ENCODE results near the gene SLC27A2.
A peak's percentile ranks its signal among the peaks of the same experiment; 100 is the strongest.
"Not testable (repeated sequence)": the region's sequence is repeated elsewhere in the genome, so short reads cannot be mapped to it uniquely, and the experiment has no call there.

Gene SLC27A2

DNA sequence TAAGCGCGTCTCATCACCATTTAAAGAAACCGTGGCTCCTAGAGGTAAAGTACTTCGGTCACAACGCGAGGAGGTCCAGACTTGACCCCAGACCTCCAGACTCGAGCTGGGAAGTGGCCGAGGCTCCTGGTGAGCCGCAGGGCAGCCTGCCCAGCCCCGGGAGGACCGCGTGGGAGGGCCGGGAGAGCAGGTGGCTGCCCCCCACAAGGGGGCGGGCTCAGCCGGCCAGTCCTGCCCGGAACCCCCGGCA, at the start of gene SLC27A2:
SLC27A2 (plus strand) TSS at position 228 of the 250 bp plus-strand sequence. CDS start 232 bp downstream, outside the sequence.
- no peak for DNase-seq (ENCODE audit: low read depth)
- peak within 1 kb of the TSS; percentile 42 for H3K4me3 ChIP-seq (ENCODE audit: low read depth, low read length)

DNA sequence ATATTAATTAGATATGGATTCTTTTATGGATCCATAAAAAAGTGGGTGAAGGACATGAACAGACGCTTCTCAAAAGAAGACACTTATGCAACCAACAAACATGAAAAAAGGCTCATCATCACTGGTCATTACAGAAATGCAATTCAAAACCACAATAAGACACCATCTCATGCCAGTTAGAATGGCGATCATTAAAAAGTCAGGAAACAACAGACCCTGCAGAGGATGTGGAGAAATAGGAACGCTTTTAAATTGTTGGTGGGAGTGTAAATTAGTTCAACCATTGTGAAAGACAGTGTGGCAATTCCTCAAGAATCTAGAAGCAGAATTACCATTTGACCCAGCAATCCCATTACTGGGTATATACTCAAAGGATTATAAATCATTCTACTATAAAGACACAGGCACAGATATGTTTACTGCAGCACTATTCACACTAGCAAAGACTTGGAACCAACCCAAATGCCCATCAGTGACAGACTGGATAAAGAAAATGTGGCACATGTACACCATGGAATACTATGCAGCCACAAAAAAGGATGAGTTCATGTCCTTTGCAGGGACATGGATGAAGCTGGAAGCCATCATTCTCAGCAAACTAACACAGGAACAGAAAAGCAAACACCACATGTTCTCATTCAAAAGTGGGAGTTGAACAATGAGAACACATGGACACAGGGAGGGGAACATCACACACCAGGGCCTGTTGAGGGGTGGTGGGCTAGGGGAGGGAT, 49.6 kb upstream of the SLC27A2 start:
- DNase-seq (ENCODE audit: low read depth); H3K4me3 ChIP-seq (ENCODE audit: low read depth, low read length): not testable (repeated sequence)

- peak; percentile 95 for DNase-seq (ENCODE audit: low read depth)
- H3K4me3 ChIP-seq (ENCODE audit: low read depth, low read length), result no peak overlapping the region
Measured at GRCh38 chr15:50134524-50135024, 47.4 kb upstream of the SLC27A2 start.

DNA sequence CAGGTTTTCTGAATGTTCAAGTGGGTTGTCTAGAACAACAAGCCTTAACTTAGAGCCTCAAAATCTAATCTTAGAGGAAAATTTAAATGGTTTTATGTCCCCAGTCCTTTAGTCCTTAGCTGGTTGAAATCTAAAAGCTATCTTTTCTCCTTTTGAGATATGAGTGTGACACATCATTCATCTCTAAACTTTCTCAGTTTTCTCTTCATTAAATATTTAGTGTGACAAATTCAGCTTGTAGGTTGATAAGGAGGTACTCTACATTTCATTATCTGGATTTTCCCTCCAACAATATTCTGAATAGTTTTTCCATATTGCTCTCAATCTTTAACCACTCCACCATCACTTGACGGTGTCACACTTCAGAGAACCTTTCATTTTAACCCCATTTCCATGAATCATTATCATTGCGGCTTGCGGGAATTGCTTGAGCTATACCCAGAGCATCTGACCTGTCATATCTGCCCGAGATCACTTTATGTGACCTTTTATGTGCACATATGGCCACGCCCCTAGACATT, 46.9 kb upstream of the SLC27A2 start:
- DNase-seq (ENCODE audit: low read depth), result no peak
- no peak overlapping the region for H3K4me3 ChIP-seq (ENCODE audit: low read depth, low read length)

DNA sequence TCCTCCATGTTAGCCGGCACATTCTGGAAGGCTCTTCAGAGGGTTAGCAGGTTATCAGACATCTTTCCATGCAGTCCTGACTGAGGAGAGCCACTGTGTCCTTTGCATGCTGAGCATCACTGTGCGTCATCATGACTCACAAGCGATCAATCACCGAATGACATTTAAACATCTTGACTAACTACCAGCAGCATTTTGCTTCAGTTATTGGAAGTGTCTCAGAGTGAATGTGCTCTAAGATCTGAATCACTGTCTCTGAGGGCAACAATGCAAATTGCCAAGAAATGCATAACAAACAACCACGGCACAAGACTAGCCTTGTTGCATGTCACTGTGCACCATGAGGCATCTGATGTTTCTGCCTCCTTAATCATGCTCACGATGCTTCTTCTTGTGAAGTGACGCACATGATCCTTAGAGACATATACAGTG, 44.6 kb upstream of the SLC27A2 start:
- H3K4me3 ChIP-seq (ENCODE audit: low read depth, low read length), result no peak overlapping the region
- DNase-seq (ENCODE audit: low read depth), result peak; percentile 98

GRCh38 chr15:50137893-50138292, 44.1 kb upstream of the SLC27A2 start:
- no peak for DNase-seq (ENCODE audit: low read depth)

GRCh38 chr15:50138391-50138790, 43.6 kb upstream of the SLC27A2 start:
- no peak for DNase-seq (ENCODE audit: low read depth)
- H3K4me3 ChIP-seq (ENCODE audit: low read depth, low read length), result no peak overlapping the region

More at GRCh38 chr15:50137893-50138292, 44.1 kb upstream of the SLC27A2 start:
- H3K4me3 ChIP-seq (ENCODE audit: low read depth, low read length), result no peak overlapping the region

DNA sequence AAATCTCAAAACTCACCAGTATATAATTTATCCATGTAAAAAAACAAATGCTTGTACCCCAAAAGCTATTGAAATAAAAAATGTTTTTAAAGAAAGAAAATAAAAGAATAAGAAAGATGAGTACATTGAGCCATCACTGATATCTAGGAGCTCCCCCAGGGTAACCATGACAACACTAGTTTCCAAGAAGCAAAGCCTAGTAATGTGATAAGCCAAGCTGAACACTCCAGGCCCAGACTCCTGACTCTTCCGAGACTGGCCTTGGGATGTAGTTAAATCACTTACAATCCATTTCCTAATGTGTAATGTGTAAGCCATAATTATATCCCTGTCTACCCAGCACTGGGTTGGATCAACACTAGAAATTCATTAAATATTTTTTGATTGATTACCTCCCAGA, 41.9 kb upstream of the SLC27A2 start:
- H3K4me3 ChIP-seq (ENCODE audit: low read depth, low read length), result no peak overlapping the region
- no peak for DNase-seq (ENCODE audit: low read depth)

- no peak overlapping the region for H3K4me3 ChIP-seq (ENCODE audit: low read depth, low read length)
- no peak for DNase-seq (ENCODE audit: low read depth)
Measured at GRCh38 chr15:50140983-50141382, 41.0 kb upstream of the SLC27A2 start.

DNA sequence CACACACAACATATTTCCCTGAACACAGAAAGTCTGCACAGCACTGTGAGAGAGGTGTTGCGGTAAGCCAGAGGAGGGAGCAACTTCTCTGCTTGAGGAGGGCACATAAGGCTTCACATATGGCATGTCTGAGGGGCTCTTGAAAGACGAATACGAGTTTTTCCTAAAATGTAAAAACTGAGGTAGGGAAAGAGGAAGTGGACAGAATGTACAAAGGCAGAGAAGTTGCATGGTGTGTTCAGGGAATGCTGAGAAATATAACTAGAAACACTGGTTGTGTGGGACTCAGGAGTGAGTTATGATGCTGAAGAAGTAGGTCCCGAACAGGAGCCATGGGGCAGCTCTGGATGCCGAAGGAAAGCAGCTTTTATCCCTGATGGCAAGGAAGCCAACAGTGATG, 40.1 kb upstream of the SLC27A2 start:
- no peak overlapping the region for H3K4me3 ChIP-seq (ENCODE audit: low read depth, low read length)
- no peak for DNase-seq (ENCODE audit: low read depth)

DNA sequence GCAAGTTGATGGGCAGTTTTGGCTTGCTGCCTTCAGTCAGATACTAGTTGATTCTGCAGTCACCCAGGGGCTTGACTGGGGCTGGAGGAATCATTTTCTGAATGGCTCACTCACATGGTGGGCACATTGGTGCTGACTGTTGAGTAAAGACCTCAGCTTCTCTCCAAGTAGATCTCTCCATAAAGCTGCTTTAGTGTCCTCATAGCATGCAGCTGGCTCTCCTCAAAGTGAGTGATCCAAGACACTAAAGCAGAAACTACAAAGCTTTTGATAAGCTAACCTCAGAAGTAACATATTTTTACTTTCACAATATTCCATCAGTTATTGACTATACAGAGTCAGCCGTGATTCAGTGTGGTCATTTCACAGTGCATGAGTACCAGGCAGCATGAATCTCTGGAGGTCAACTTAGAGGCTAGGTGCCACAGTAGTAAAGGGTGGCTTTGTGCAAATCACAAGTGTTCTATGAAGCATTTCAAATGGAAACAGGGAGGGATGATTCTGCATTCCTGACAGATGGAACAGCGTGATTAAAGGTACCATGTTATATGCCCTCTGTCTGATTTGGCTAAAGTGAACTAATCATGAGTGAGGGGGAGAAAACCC, 38.6 kb upstream of the SLC27A2 start:
- no peak for DNase-seq (ENCODE audit: low read depth)
- H3K4me3 ChIP-seq (ENCODE audit: low read depth, low read length), result no peak overlapping the region

GRCh38 chr15:50144341-50145120, 37.5 kb upstream of the SLC27A2 start:
- DNase-seq (ENCODE audit: low read depth), result no peak

GRCh38 chr15:50145451-50145872, 36.5 kb upstream of the SLC27A2 start:
- no peak for DNase-seq (ENCODE audit: low read depth)
- no peak overlapping the region for H3K4me3 ChIP-seq (ENCODE audit: low read depth, low read length)

More at GRCh38 chr15:50144341-50145120, 37.5 kb upstream of the SLC27A2 start:
- no peak overlapping the region for H3K4me3 ChIP-seq (ENCODE audit: low read depth, low read length)

GRCh38 chr15:50146632-50147031, 35.4 kb upstream of the SLC27A2 start:
- H3K4me3 ChIP-seq (ENCODE audit: low read depth, low read length), result no peak overlapping the region
- no peak for DNase-seq (ENCODE audit: low read depth)

DNA sequence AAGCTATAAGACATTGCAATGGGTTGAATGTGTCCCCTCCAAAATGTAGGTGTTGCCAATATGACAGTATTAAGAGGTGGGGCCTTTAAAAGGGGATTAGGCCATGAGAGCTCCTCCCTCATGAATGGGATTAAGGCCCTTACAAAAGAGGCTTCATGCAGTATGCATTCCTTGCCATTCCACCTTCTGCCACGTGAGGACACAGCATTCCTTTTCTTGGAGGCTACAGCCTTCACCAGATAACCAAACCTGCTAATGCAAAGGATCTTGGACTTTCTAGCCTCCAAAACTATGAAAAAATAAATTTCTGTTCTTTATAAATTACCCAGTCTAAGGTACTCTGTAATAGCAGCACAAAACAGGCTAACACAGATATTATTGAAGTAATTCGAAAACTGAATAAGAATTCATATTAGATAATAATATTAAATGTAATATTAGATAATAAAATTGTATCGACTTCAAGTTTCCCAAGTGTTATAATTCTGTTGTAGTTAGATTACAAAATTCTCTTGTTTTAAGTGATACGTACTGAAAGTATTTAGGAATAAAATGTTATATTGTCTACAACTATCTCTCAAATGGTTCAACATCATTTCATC, 33.5 kb upstream of the SLC27A2 start:
- no peak for DNase-seq (ENCODE audit: low read depth)

GRCh38 chr15:50149090-50149489, 32.9 kb upstream of the SLC27A2 start:
- no peak overlapping the region for H3K4me3 ChIP-seq (ENCODE audit: low read depth, low read length)

More for the DNA sequence above, 33.5 kb upstream of the SLC27A2 start:
- H3K4me3 ChIP-seq (ENCODE audit: low read depth, low read length), result no peak overlapping the region

GRCh38 chr15:50150349-50150748, 31.6 kb upstream of the SLC27A2 start:
- H3K4me3 ChIP-seq (ENCODE audit: low read depth, low read length), result no peak overlapping the region
- DNase-seq (ENCODE audit: low read depth), result no peak

More at GRCh38 chr15:50149090-50149489, 32.9 kb upstream of the SLC27A2 start:
- DNase-seq (ENCODE audit: low read depth), result no peak

GRCh38 chr15:50150851-50151250, 31.1 kb upstream of the SLC27A2 start:
- no peak for DNase-seq (ENCODE audit: low read depth)
- H3K4me3 ChIP-seq (ENCODE audit: low read depth, low read length), result no peak overlapping the region

DNA sequence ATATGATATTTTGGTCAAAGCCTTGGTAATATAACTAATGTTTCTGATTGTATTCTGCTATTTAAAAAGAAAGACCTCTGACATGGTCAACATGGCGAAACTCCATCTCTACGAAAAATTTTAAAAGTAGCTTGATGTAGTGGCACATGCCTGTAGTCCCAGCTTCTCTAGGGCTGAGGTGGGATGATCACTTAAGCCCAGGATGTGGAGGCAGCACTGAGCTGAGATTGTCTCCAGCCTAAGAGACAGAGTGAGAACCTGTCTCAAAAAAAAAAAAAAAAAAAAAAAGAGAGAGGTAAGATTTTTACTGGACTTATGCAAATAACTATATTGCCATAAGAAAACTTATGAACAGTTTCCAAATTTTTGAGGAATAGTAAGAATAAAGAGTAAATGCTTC, 30.5 kb upstream of the SLC27A2 start:
- DNase-seq (ENCODE audit: low read depth), result no peak
- H3K4me3 ChIP-seq (ENCODE audit: low read depth, low read length), result no peak overlapping the region

- not testable (repeated sequence) for H3K4me3 ChIP-seq (ENCODE audit: low read depth, low read length); DNase-seq (ENCODE audit: low read depth)
Measured at GRCh38 chr15:50158236-50158635, 23.8 kb upstream of the SLC27A2 start.
